ENCODE measurements around the gene FKBP6. TPM values are rescaled to one million over a fixed set of nuclear protein-coding genes. Genes with fewer than 3 reads are reported as not detected.

FKBP6 gene
- total RNA-seq, 1 experiment from 2014 or later, result 0.11 TPM

GRCh38 chr7:73343671-73344380, 15.9 kb downstream of the FKBP6 start (continued):
- TF ChIP-seq ATF3 (CRISPR knock-in tag; conservative IDR thresholded peaks at IDR 0.05) (no peak), ZNF425 (CRISPR knock-in tag; conservative IDR thresholded peaks at IDR 0.05) (no peak), HMGXB4 (CRISPR knock-in tag; IDR thresholded peaks at IDR 0.05) (no peak), ETV6 (CRISPR knock-in tag; IDR thresholded peaks at IDR 0.05) (no peak), ZNF396 (CRISPR knock-in tag; IDR thresholded peaks at IDR 0.05; ENCODE audit: borderline replicate concordance) (no peak), ZSCAN18 (CRISPR knock-in tag; IDR thresholded peaks at IDR 0.05) (no peak)

- H3K4me1 Mint-ChIP-seq, result peaks cover 40% of the 10 kb centered on the region
- CTCF ChIA-PET, result interaction anchor here (1.1 kb wide), 1 partner anchor 21 kb away, joined by 5 read pairs; no protein-coding TSS in a partner anchor
- H3K27me3 Mint-ChIP-seq (ENCODE audit: low read depth), result no peaks in the 10 kb centered on the region; the same call in 1 of the 2 replicates
- ATAC-seq (no peak), DNase-seq (ENCODE audit: low spot score) (no peak)
- POLR2A ChIA-PET, result no interaction called here
- no peak overlapping the region for H3K4me3 Mint-ChIP-seq
- no peaks in the 10 kb centered on the region for H3K9me3 Mint-ChIP-seq
- H3K36me3 Mint-ChIP-seq, result no peaks in the 10 kb centered on the region
- no peak overlapping the region for H3K27ac Mint-ChIP-seq
- TF ChIP-seq SOX15 (CRISPR knock-in tag; IDR thresholded peaks at IDR 0.05) (no peak), USF2 (CRISPR knock-in tag; IDR thresholded peaks at IDR 0.05) (no peak), ELF4 (CRISPR knock-in tag; IDR thresholded peaks at IDR 0.05; ENCODE audit: low read depth) (no peak), MYBL2 (CRISPR knock-in tag; IDR thresholded peaks at IDR 0.05) (no peak), SMAD4 (CRISPR knock-in tag; IDR thresholded peaks at IDR 0.05) (no peak), KAT7 (CRISPR knock-in tag; IDR thresholded peaks at IDR 0.05; ENCODE audit: borderline replicate concordance) (no peak), ZNF263 (CRISPR knock-in tag; IDR thresholded peaks at IDR 0.05; ENCODE audit: low read depth) (no peak), RELA (CRISPR knock-in tag; IDR thresholded peaks at IDR 0.05; ENCODE audit: borderline replicate concordance) (no peak), NFE2L1 (CRISPR knock-in tag; IDR thresholded peaks at IDR 0.05) (no peak), PRDM15 (CRISPR knock-in tag; IDR thresholded peaks at IDR 0.05) (no peak), FOXK1 (CRISPR knock-in tag; IDR thresholded peaks at IDR 0.05) (no peak), ZSCAN18 (CRISPR knock-in tag; IDR thresholded peaks at IDR 0.05) (no peak)
These were observed 17.6 kb downstream of the FKBP6 start for GRCh38 chr7:73345538-73345937.

All from WTC11 (cell line).